H1 (cell line): ENCODE data around the gene ZNF649. TPM values are rescaled to one million over a fixed set of nuclear protein-coding genes. Genes with fewer than 3 reads are reported as not detected.
A peak's percentile ranks its signal among the peaks of the same experiment; 100 is the strongest.

Experiments
- ASH2L ChIP-seq: fragments of 200-600, 300-600 bp; sonication (generic); IDR thresholded peaks from one replicate; pipeline ENCODE4 v1.7.1; 2017; ENCODE audit warnings: low read length
- ATF3 ChIP-seq: IDR thresholded peaks from 2 replicates; pipeline ENCODE4 v1.6.1; 2011; ENCODE audit warnings: low read depth, mild to moderate bottlenecking, low read length; ENCODE audit not compliant: insufficient read depth
- BACH1 ChIP-seq: IDR thresholded peaks from 2 replicates; pipeline ENCODE4 v1.6.1; 2012; ENCODE audit warnings: low read length, improper control_type of control experiment
- BCL11A ChIP-seq, 2 experiments: IDR thresholded peaks; one replicate each; pipeline ENCODE4 v1.6.1; 2011; ENCODE audit warnings: low read depth in 2 of 2, low read length in 2 of 2, mild to moderate bottlenecking in 2 of 2
- BRCA1 ChIP-seq: IDR thresholded peaks from 2 replicates; pipeline ENCODE4 v1.6.1; 2012; ENCODE audit warnings: low read depth, low read length, improper control_type of control experiment
- CBX8 ChIP-seq: fragments of 300-800, 300-1000 bp; sonication (generic); IDR thresholded peaks from 2 replicates; pipeline ENCODE4 v1.7.1; 2016; ENCODE audit warnings: low read depth, low read length, borderline replicate concordance
- CTBP2 ChIP-seq: IDR thresholded peaks from 2 replicates; pipeline ENCODE4 v1.7.0; 2011; ENCODE audit warnings: borderline replicate concordance, mild to moderate bottlenecking, moderate library complexity, mixed read lengths, low read length; ENCODE audit not compliant: insufficient read depth, insufficient read length
- EP300 ChIP-seq, 2 experiments: IDR thresholded peaks; 1 replicate in 1 of 2; 2 replicates in 1 of 2; pipeline ENCODE4 v1.6.1; 2011 to 2012; ENCODE audit warnings: low read depth in 2 of 2, low read length in 2 of 2, mild to moderate bottlenecking in 2 of 2, borderline replicate concordance in 1 of 2, inconsistent platforms in 1 of 2, moderate library complexity in 1 of 2
- JUND ChIP-seq: IDR thresholded peaks from 2 replicates; pipeline ENCODE4 v1.6.1; 2011; ENCODE audit warnings: mild to moderate bottlenecking, improper control_type of control experiment, low read length
- KDM4A ChIP-seq: IDR thresholded peaks from one replicate; pipeline ENCODE4 v1.7.1; 2012; ENCODE audit warnings: low read depth, mild to moderate bottlenecking, moderate library complexity, low read length, inconsistent platforms; ENCODE audit not compliant: severe bottlenecking
- MAFK ChIP-seq: IDR thresholded peaks from 2 replicates; pipeline ENCODE4 v1.6.1; 2012; ENCODE audit warnings: low read depth, mild to moderate bottlenecking, improper control_type of control experiment, low read length
- NANOG ChIP-seq: IDR thresholded peaks from 2 replicates; pipeline ENCODE4 v1.6.1; 2011; ENCODE audit warnings: low read length, low read depth, mild to moderate bottlenecking, inconsistent platforms; ENCODE audit not compliant: insufficient read depth, poor library complexity, severe bottlenecking
- PHF8 ChIP-seq: fragments of 200-600 bp; sonication (generic); conservative IDR thresholded peaks from 2 replicates; pipeline ENCODE4 v1.7.1; 2012; ENCODE audit warnings: low read depth, mild to moderate bottlenecking, inconsistent platforms, low read length, moderate library complexity
- POLR2AphosphoS5 ChIP-seq: IDR thresholded peaks from 2 replicates; pipeline ENCODE4 v1.6.1; 2011; ENCODE audit warnings: low read depth, low read length
- RBBP5 ChIP-seq: IDR thresholded peaks from 2 replicates; pipeline ENCODE4 v1.7.1; 2012; ENCODE audit warnings: low read depth, mild to moderate bottlenecking, inconsistent platforms, low read length, moderate library complexity, borderline replicate concordance
- SAP30 ChIP-seq: fragments of 300-600 bp; sonication (generic); IDR thresholded peaks from 2 replicates; pipeline ENCODE4 v1.7.1; 2012; ENCODE audit warnings: low read length, moderate library complexity, mild to moderate bottlenecking, inconsistent platforms; ENCODE audit not compliant: insufficient read depth, insufficient replicate concordance
- SIN3A ChIP-seq, 2 experiments: IDR thresholded peaks in 1 of 2; conservative IDR thresholded peaks in 1 of 2; 2 replicates each; pipeline ENCODE4 v1.6.1; 2011 to 2012; ENCODE audit warnings: low read length in 2 of 2, improper control_type of control experiment in 1 of 2, low read depth in 1 of 2, mild to moderate bottlenecking in 1 of 2
- SP4 ChIP-seq: IDR thresholded peaks from 2 replicates; pipeline ENCODE4 v1.6.1; 2012; ENCODE audit warnings: low read length, inconsistent platforms
- TAF7 ChIP-seq: optimal IDR thresholded peaks from 2 replicates; pipeline ENCODE3; 2011; ENCODE audit warnings: low read depth, mild to moderate bottlenecking, inconsistent platforms, low read length, moderate library complexity, borderline replicate concordance
- TBP ChIP-seq: IDR thresholded peaks from 2 replicates; pipeline ENCODE4 v1.6.1; 2011; ENCODE audit warnings: low read depth, low read length, improper control_type of control experiment
- YY1 ChIP-seq: IDR thresholded peaks from 2 replicates; pipeline ENCODE4 v1.6.1; 2011; ENCODE audit warnings: low read depth, mild to moderate bottlenecking, low read length
- ZNF274 ChIP-seq: IDR thresholded peaks from 2 replicates; pipeline ENCODE4 v1.7.0; 2012; ENCODE audit warnings: low read length, borderline replicate concordance; ENCODE audit errors: extremely low read depth
- polyA plus RNA-seq, 7 experiments: library from polyadenylated mRNA; depleted of rRNA in 3 of 7; stranded (reverse) in 5 of 7; unstranded in 2 of 7; fragments of >200 nt in 5 of 7; fragments of 200-250 nt in 2 of 7; gene quantifications; 1 replicate in 5 of 7; 2 replicates in 1 of 7; 4 replicates in 1 of 7; pipeline versions ENCODE4 v1.2.1 to v1.2.3, GENCODE V29; 2011 to 2013; ENCODE audit warnings: missing spikeins in 2 of 7, mixed read lengths in 2 of 7
- total RNA-seq: library from RNA; stranded (reverse); fragmentation: NEBNext Ultra II Directional; extraction: Animal tissue kit (Norgen Biotek cat#: 25700); gene quantifications from 2 replicates; pipeline ENCODE4 v1.2.1, GENCODE V29; 2021

ZNF649 gene
- total and polyA plus RNA-seq, 2 of the 8 experiments (the other 6 are each of a cell fraction or from before 2014, with no cell fraction given) = 24.7 to 51.7 TPM

- TF ChIP-seq RBBP5 (peak; percentile 93), SIN3A (conservative IDR thresholded peaks at IDR 0.05 in 1 of 2, IDR thresholded peaks at IDR 0.05 in 1 of 2; ENCODE audit: low read depth in 1 of 2, low read length in 2 of 2) (peak; percentile 33 to 78; a peak in 2 of 4 replicates), ASH2L (peak; percentile 96), MAFK (no peak), NANOG (no peak), PHF8 (peak; percentile 78), ZNF274 (no peak), KDM4A (peak; percentile 95), BRCA1 (no peak), BACH1 (peak; percentile 42), YY1 (peak; percentile 100), SAP30 (no peak), TBP (peak; percentile 83), CTBP2 (no peak), ATF3 (peak; percentile 91), BCL11A (IDR thresholded peaks at IDR 0.05; ENCODE audit: low read depth in 2 of 2, low read length in 2 of 2) (no peak), SP4 (no peak), EP300 (IDR thresholded peaks at IDR 0.05; ENCODE audit: borderline replicate concordance in 1 of 2, low read depth in 2 of 2, low read length in 2 of 2) (peak in 1 of 2 experiments; percentile 55; a peak in 1 of 3 replicates), TAF7 (peak; percentile 82), JUND (peak; percentile 67), POLR2AphosphoS5 (peak; percentile 94), CBX8 (no peak)
Observed at GRCh38 chr19:51887522-51888498, 17.0 kb downstream of the ZNF649 start, which contains the start of gene ZNF577 (continued).
